ENCODE results near the gene QRICH2. TPM values are rescaled to one million over a fixed set of nuclear protein-coding genes. Genes with fewer than 3 reads are reported as not detected.

The QRICH2 gene
- total and polyA plus RNA-seq, 2 of the 4 experiments (the other 2 are of a cell fraction) = 4.3 to 4.8 TPM

DNA sequence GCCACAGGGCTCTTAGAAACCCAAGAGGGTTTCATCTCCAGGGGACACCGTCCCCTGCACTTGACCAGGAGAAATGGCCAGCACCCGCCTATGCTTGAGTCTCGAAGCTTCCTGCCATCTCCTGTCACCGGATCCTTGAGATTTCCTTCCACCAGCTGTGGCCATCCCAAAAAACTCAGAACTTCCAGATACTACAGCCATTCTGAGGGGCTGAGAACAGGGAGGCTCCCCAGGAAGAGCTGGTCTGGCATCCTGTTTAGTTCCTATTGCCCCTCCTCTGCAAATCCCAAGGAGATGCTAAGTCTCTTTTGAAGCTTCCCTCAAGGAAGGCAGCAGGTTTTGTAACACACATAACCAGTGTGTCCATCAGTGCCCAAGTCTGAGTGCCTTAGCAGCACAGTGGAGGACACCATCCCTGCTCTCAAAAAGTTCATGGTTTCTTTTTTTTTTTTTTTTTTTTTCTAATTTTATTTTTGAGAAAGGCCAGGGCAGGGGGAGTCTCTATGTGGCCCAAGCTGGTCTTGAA lies 41.0 kb downstream of the QRICH2 start:
- ChIA-PET CTCF (no interaction called here), POLR2A (ENCODE audit: unreplicated experiment) (interaction anchor here (0.5 kb wide), 3 partner anchors 50 to 293 kb away, joined by 3 to 5 read pairs (median 3); no protein-coding TSS in a partner anchor)
- dilution Hi-C loops (cut with HindIII; ENCODE audit: low sequenced_read_pairs, unreplicated experiment) = no loop called here
- Histone ChIP-seq H2AK5ac (ENCODE audit: low read depth, low read length) (peak overlapping the region; percentile 92), H3K27ac (ENCODE audit: insufficient read depth, low read length) (peak overlapping the region; percentile 34; the same call in 1 of the 2 replicates), H3K18ac (ENCODE audit: low read depth, low read length) (no peak overlapping the region), H2AK9ac (replicated peaks; ENCODE audit: low read depth, low read length, poor library complexity) (peak overlapping the region; percentile 98), H4K91ac (ENCODE audit: insufficient read depth, low read depth, low read length) (peak overlapping the region; percentile 96), H3K56ac (ENCODE audit: extremely low read depth, insufficient read depth, low read length) (no peak overlapping the region), H4K5ac (ENCODE audit: low read depth, low read length) (no peak overlapping the region), H3K9ac (ENCODE audit: low read depth, low read length) (no peak overlapping the region), H3K79me1 (ENCODE audit: low read depth in 1 of 2, low read length in 2 of 2) (peaks cover 32 to 64% of the 10 kb centered on the region in 2 experiments), H4K20me1 (ENCODE audit: insufficient read depth, low read length) (no peaks in the 10 kb centered on the region), H3K4me2 (ENCODE audit: low read depth, low read length) (peak overlapping the region; percentile 88), H2BK20ac (ENCODE audit: low read depth, low read length) (no peak overlapping the region), H2BK120ac (ENCODE audit: low read depth, low read length) (0 out of 2 replicates have a peak overlapping the region, but pooled peaks have one; percentile 26), H3K27me3 (ENCODE audit: control insufficient read depth, insufficient read depth, low read length) (no peaks in the 10 kb centered on the region), H3K14ac (replicated peaks; ENCODE audit: low read depth, low read length) (peak overlapping the region; percentile 99), H3K9me3 (ENCODE audit: control insufficient read depth, insufficient read depth, low read length) (no peaks in the 10 kb centered on the region), H2BK15ac (ENCODE audit: low read depth, low read length) (no peak overlapping the region), H3K4ac (ENCODE audit: low read depth, low read length) (peak overlapping the region; percentile 96), H2BK5ac (ENCODE audit: low read depth, low read length, poor library complexity, severe bottlenecking) (no peak overlapping the region), H3K36me3 (ENCODE audit: control insufficient read depth, insufficient read depth, low read length) (peaks cover 8% of the 10 kb centered on the region), H2AFZ (replicated peaks; ENCODE audit: low read length, poor library complexity) (peak overlapping the region; percentile 45), H4K8ac (ENCODE audit: low read depth in 2 of 2, low read length in 2 of 2) (peak overlapping the region; percentile 30 to 95; a peak in 2 of 4 replicates), H3K23ac (ENCODE audit: low read depth, low read length) (peak overlapping the region; percentile 99), H3K4me1 (ENCODE audit: control insufficient read depth, insufficient read depth, low read length) (peaks cover 10% of the 10 kb centered on the region), H3K9me1 (ENCODE audit: insufficient read depth, low read length) (peaks cover 10% of the 10 kb centered on the region), H3K4me3 (ENCODE audit: insufficient read depth, low read depth, low read length) (no peak overlapping the region)
- 80% methylated on average over 1 of the region's 4 CpGs; no CpG with 5 or more reads in 1 of the 2 experiments for WGBS, 2 experiments (ENCODE audit: extremely low coverage in 2 of 2, insufficient read length in 1 of 2)
- no TSS peak for BruUV-seq (replicated peaks)
- ATAC-seq (ENCODE audit: low read depth) (no peak), DNase-seq (no peak)
- in situ Hi-C loops (cut with MboI; ENCODE audit: low sequenced_read_pairs) = no loop called here
- intact Hi-C loops (cut with micrococcal nuclease) = loop anchor here (5.0 kb wide), 1 partner anchor 130 kb away; no protein-coding TSS in a partner anchor
- TF ChIP-seq SMC3 (IDR thresholded peaks at IDR 0.05; ENCODE audit: low read depth, low read length) (no peak), BHLHE40 (IDR thresholded peaks at IDR 0.05; ENCODE audit: low read depth, low read length) (no peak), CEBPB (IDR thresholded peaks at IDR 0.05; ENCODE audit: low read depth, low read length) (no peak), MAZ (IDR thresholded peaks at IDR 0.05; ENCODE audit: borderline replicate concordance, low read depth, low read length) (no peak), MXI1 (IDR thresholded peaks at IDR 0.05; ENCODE audit: borderline replicate concordance, low read depth, low read length) (no peak), MAFK (IDR thresholded peaks at IDR 0.05; ENCODE audit: low read depth, low read length) (no peak), RFX5 (IDR thresholded peaks at IDR 0.05; ENCODE audit: low read depth, low read length) (no peak), RCOR1 (IDR thresholded peaks at IDR 0.05; ENCODE audit: insufficient replicate concordance, low read length) (no peak), FOS (IDR thresholded peaks at IDR 0.05; ENCODE audit: low read depth, low read length) (no peak), POLR2A (IDR thresholded peaks at IDR 0.05; ENCODE audit: low read depth, low read length) (no peak), CHD1 (IDR thresholded peaks at IDR 0.05; ENCODE audit: low read depth, low read length) (no peak), RAD21 (IDR thresholded peaks at IDR 0.05; ENCODE audit: low read length) (no peak), NFE2L2 (IDR thresholded peaks at IDR 0.05; ENCODE audit: low read depth, low read length) (no peak)
- TF ChIP-seq, protein P1, sequence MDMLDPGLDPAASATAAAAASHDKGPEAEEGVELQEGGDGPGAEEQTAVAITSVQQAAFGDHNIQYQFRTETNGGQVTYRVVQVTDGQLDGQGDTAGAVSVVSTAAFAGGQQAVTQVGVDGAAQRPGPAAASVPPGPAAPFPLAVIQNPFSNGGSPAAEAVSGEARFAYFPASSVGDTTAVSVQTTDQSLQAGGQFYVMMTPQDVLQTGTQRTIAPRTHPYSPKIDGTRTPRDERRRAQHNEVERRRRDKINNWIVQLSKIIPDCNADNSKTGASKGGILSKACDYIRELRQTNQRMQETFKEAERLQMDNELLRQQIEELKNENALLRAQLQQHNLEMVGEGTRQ (IDR thresholded peaks at IDR 0.05; ENCODE audit: low read depth, low read length) = no peak
- TF ChIP-seq, protein P2, sequence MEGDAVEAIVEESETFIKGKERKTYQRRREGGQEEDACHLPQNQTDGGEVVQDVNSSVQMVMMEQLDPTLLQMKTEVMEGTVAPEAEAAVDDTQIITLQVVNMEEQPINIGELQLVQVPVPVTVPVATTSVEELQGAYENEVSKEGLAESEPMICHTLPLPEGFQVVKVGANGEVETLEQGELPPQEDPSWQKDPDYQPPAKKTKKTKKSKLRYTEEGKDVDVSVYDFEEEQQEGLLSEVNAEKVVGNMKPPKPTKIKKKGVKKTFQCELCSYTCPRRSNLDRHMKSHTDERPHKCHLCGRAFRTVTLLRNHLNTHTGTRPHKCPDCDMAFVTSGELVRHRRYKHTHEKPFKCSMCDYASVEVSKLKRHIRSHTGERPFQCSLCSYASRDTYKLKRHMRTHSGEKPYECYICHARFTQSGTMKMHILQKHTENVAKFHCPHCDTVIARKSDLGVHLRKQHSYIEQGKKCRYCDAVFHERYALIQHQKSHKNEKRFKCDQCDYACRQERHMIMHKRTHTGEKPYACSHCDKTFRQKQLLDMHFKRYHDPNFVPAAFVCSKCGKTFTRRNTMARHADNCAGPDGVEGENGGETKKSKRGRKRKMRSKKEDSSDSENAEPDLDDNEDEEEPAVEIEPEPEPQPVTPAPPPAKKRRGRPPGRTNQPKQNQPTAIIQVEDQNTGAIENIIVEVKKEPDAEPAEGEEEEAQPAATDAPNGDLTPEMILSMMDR (conservative IDR thresholded peaks at IDR 0.05; ENCODE audit: low read depth, low read length) = no peak
- TF ChIP-seq, protein P3, sequence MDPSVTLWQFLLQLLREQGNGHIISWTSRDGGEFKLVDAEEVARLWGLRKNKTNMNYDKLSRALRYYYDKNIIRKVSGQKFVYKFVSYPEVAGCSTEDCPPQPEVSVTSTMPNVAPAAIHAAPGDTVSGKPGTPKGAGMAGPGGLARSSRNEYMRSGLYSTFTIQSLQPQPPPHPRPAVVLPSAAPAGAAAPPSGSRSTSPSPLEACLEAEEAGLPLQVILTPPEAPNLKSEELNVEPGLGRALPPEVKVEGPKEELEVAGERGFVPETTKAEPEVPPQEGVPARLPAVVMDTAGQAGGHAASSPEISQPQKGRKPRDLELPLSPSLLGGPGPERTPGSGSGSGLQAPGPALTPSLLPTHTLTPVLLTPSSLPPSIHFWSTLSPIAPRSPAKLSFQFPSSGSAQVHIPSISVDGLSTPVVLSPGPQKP (IDR thresholded peaks at IDR 0.05; ENCODE audit: borderline replicate concordance, low read depth, low read length) = no peak
